Loucy (cell line): ENCODE data around the gene TXNDC5.

Experiments used
- H2AFZ ChIP-seq: fragments of 200-600 bp; sonication (generic); 2 replicates; pipeline ENCODE4 v1.6.0; 2016; ENCODE audit warnings: antibody characterized with exemption, mild to moderate bottlenecking, low read length, moderate library complexity
- H3F3A ChIP-seq: fragments of 200-600 bp; 2 replicates; pipeline ENCODE4 v1.6.0; 2016; ENCODE audit warnings: antibody characterized with exemption, low read depth, mild to moderate bottlenecking
- H3K27me3 ChIP-seq: fragments of 200-600 bp; sonication (generic); 2 replicates; pipeline ENCODE4 v1.6.1; 2014; ENCODE audit warnings: low read length, mild to moderate bottlenecking; ENCODE audit not compliant: insufficient read depth, poor library complexity, severe bottlenecking
- H3K36me3 ChIP-seq: fragments of 200-600 bp; sonication (generic); 2 replicates; pipeline ENCODE4 v1.6.1; 2016; ENCODE audit warnings: low read length; ENCODE audit not compliant: insufficient read depth
- H3K4me1 ChIP-seq: fragments of 200-600 bp; sonication (generic); 2 replicates; pipeline ENCODE4 v1.5.1; 2014; ENCODE audit warnings: low read length, mild to moderate bottlenecking; ENCODE audit not compliant: insufficient read depth, poor library complexity, severe bottlenecking
- H3K4me2 ChIP-seq: fragments of 200-600 bp; sonication (generic); 2 replicates; pipeline ENCODE4 v1.6.0; 2014; ENCODE audit warnings: antibody characterized with exemption, low read length, low read depth, mild to moderate bottlenecking; ENCODE audit not compliant: poor library complexity, severe bottlenecking
- H3K4me3 ChIP-seq: fragments of 200-600 bp; sonication (generic); 2 replicates; pipeline ENCODE4 v1.5.1; 2014; ENCODE audit warnings: low read length, mild to moderate bottlenecking, mixed read lengths; ENCODE audit not compliant: poor library complexity, severe bottlenecking
- H3K79me2 ChIP-seq: fragments of 200-600 bp; sonication (generic); 2 replicates; pipeline ENCODE4 v1.6.1; 2014; ENCODE audit warnings: low read length; ENCODE audit not compliant: insufficient read depth
- H3K9ac ChIP-seq: fragments of 200-600 bp; sonication (generic); 2 replicates; pipeline ENCODE4 v1.6.0; 2014; ENCODE audit warnings: mild to moderate bottlenecking, low read depth, low read length, moderate library complexity; ENCODE audit not compliant: poor library complexity, severe bottlenecking
- H3K9me2 ChIP-seq: fragments of 200-600 bp; sonication (generic); replicated peaks from 2 replicates; pipeline ENCODE4 v1.6.1; 2016; ENCODE audit warnings: low read depth, low read length, mixed read lengths
- H3K9me3 ChIP-seq: fragments of 200-600 bp; sonication (generic); 2 replicates; pipeline ENCODE4 v1.6.1; 2014; ENCODE audit warnings: mild to moderate bottlenecking, antibody characterized with exemption, low read length, low read depth; ENCODE audit not compliant: insufficient read depth
- H4K20me1 ChIP-seq: fragments of 200-600 bp; sonication (generic); 2 replicates; pipeline ENCODE4 v1.6.0; 2014; ENCODE audit warnings: antibody characterized with exemption, low read length, mild to moderate bottlenecking; ENCODE audit not compliant: insufficient read depth, poor library complexity, severe bottlenecking
- CTCF ChIP-seq: fragments of 200-600 bp; sonication (generic); conservative IDR thresholded peaks from 2 replicates; pipeline ENCODE4 v1.5.1; 2014; ENCODE audit warnings: mild to moderate bottlenecking, antibody characterized with exemption, low read length
- EZH2phosphoT487 ChIP-seq: fragments of 200-600 bp; IDR thresholded peaks from 2 replicates; pipeline ENCODE4 v1.6.1; 2018; ENCODE audit warnings: antibody characterized with exemption, mild to moderate bottlenecking, moderate library complexity, borderline replicate concordance

Gene TXNDC5

GRCh38 chr6:7958464-7958863 is 47.9 kb upstream of the TXNDC5 start:
- Histone ChIP-seq H3K9me2 (no peaks in the 10 kb centered on the region), H3K4me1 (no peaks in the 10 kb centered on the region), H4K20me1 (no peaks in the 10 kb centered on the region), H3K79me2 (no peaks in the 10 kb centered on the region), H3K4me2 (no peak overlapping the region), H3F3A (no peaks in the 10 kb centered on the region), H3K9me3 (no peaks in the 10 kb centered on the region), H3K27me3 (no peaks in the 10 kb centered on the region), H3K4me3 (no peak overlapping the region), H2AFZ (no peak overlapping the region), H3K36me3 (no peaks in the 10 kb centered on the region), H3K9ac (no peak overlapping the region)
- TF ChIP-seq CTCF: no peak
- TF ChIP-seq EZH2phosphoT487: no peak

- Histone ChIP-seq H2AFZ (no peak overlapping the region), H3K4me1 (no peaks in the 10 kb centered on the region)
- TF ChIP-seq EZH2phosphoT487 (no peak), CTCF (no peak)
Measured at GRCh38 chr6:7956257-7956656, 45.7 kb upstream of the TXNDC5 start.

DNA sequence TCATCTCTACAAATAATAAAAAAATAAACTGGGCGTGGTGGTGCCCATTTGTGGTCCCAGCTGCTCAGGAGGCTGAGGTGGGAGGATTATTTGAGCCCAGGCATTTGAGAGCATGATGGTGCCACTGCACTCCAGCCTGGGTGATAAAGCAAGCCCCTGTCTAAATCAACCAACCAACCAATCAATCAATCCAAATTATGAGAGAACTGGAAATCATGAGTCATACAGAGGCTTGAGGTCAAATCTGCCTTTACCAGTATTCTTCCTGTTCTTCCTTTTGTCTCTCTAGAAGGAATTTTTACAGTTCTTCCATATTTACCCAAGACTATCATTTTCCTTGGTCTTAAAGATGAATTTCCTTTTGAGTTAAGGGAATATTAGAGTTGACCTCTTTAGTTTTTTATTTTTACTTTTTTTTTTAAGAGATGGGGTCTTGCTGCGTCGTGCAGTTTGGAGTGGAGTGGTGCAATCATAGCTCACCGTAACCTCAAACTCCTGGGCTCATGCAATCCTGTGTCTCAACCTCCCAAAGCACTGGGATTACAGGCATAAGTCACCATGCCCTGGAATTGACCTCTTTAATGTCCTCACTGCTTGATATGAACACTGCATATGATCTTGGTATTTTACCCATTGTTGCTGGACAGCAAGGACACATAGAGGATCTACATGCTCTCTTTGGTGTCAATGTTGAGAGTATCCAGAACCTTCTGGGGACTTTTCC is 44.1 kb upstream of the TXNDC5 start:
- no peaks in the 10 kb centered on the region for H3K4me1 ChIP-seq

More at GRCh38 chr6:7956257-7956656, 45.7 kb upstream of the TXNDC5 start:
- Histone ChIP-seq H3K4me2 (no peak overlapping the region), H3K36me3 (no peaks in the 10 kb centered on the region), H3K9me2 (no peaks in the 10 kb centered on the region), H3F3A (no peaks in the 10 kb centered on the region), H4K20me1 (no peaks in the 10 kb centered on the region), H3K27me3 (no peaks in the 10 kb centered on the region), H3K4me3 (no peak overlapping the region), H3K79me2 (no peaks in the 10 kb centered on the region), H3K9me3 (no peaks in the 10 kb centered on the region), H3K9ac (no peak overlapping the region)

More for the DNA sequence above, 44.1 kb upstream of the TXNDC5 start:
- Histone ChIP-seq H2AFZ (no peak overlapping the region), H3K4me2 (no peak overlapping the region), H3K9me3 (no peaks in the 10 kb centered on the region), H3K9me2 (no peaks in the 10 kb centered on the region), H4K20me1 (no peaks in the 10 kb centered on the region), H3K79me2 (no peaks in the 10 kb centered on the region), H3K4me3 (no peak overlapping the region), H3F3A (no peaks in the 10 kb centered on the region), H3K9ac (no peak overlapping the region), H3K27me3 (no peaks in the 10 kb centered on the region), H3K36me3 (no peaks in the 10 kb centered on the region)
- TF ChIP-seq CTCF (no peak), EZH2phosphoT487 (no peak)
